Endothelial cell of umbilical vein (primary cell): ENCODE measurements around the gene FOXA1.

Source experiments
- CTCF ChIP-seq, 2 donors: IDR thresholded peaks; 1 replicate in 1 of 2; 2 replicates in 1 of 2; pipeline ENCODE4 v1.5.1; 2011; ENCODE audit warnings: low read length in 2 of 2, mild to moderate bottlenecking in 2 of 2, moderate library complexity in 2 of 2, control low read depth in 1 of 2, inconsistent platforms in 1 of 2, low read depth in 1 of 2; ENCODE audit not compliant: insufficient read depth in 1 of 2; ENCODE audit errors: extremely low read depth in 1 of 2
- POLR2A ChIP-seq: IDR thresholded peaks from 2 replicates; pipeline ENCODE4 v1.6.1; 2012; ENCODE audit warnings: low read depth, mild to moderate bottlenecking, control low read depth, low read length

- TF ChIP-seq CTCF (IDR thresholded peaks at IDR 0.05; ENCODE audit: extremely low read depth in 1 of 2, insufficient read depth in 1 of 2, low read depth in 1 of 2, low read length in 2 of 2) (no peak), POLR2A (no peak)
Observed at GRCh38 chr14:37625597-37626595, 30.8 kb upstream of the FOXA1 start.
